SK-N-SH treated with all-trans-retinoic acid at 6 μM for 48 hours (cell line): Measurements from ENCODE around the gene CTBP1.

Experiments
- CSDC2 ChIP-seq: fragments of 250-450 bp; sonication (Bioruptor Pico); IDR thresholded peaks from 2 replicates; pipeline ENCODE4 v1.5.0; 2020; ENCODE audit warnings: mild to moderate bottlenecking, moderate library complexity
- GLIS3 ChIP-seq: fragments of 250-450 bp; sonication (Bioruptor Pico); IDR thresholded peaks from 2 replicates; pipeline ENCODE4 v1.5.0; 2020; ENCODE audit warnings: mild to moderate bottlenecking, moderate library complexity
- RARB ChIP-seq: fragments of 250-450 bp; sonication (Bioruptor Pico); IDR thresholded peaks from 2 replicates; pipeline ENCODE4 v1.8.0; 2021; ENCODE audit warnings: mild to moderate bottlenecking, moderate library complexity
- TCF4 ChIP-seq: fragments of 250-450 bp; sonication (Bioruptor Pico); IDR thresholded peaks from 2 replicates; pipeline ENCODE4 v1.8.0; 2021; ENCODE audit warnings: mild to moderate bottlenecking, moderate library complexity, borderline replicate concordance
- ZC3H10 ChIP-seq: fragments of 250-450 bp; sonication (Bioruptor Pico); IDR thresholded peaks from 2 replicates; pipeline ENCODE4 v1.5.1; 2021; ENCODE audit warnings: mild to moderate bottlenecking, moderate library complexity
- ZFP3 ChIP-seq: fragments of 250-450 bp; sonication (Bioruptor Pico); IDR thresholded peaks from 2 replicates; pipeline ENCODE4 v1.5.0; 2020; ENCODE audit warnings: mild to moderate bottlenecking, moderate library complexity
- ZFP30 ChIP-seq: fragments of 450-650 bp; formaldehyde crosslinking; IDR thresholded peaks from 2 replicates; pipeline ENCODE4 v1.5.0; 2022; ENCODE audit warnings: mild to moderate bottlenecking, moderate library complexity
- ZNF70 ChIP-seq: fragments of 450-650 bp; formaldehyde crosslinking; IDR thresholded peaks from 2 replicates; pipeline ENCODE4 v1.5.0; 2020; ENCODE audit warnings: mild to moderate bottlenecking, moderate library complexity
- TF ChIP-seq, protein P1 (sequence below): fragments of 250-450 bp; sonication (Bioruptor Pico); IDR thresholded peaks from 2 replicates; pipeline ENCODE4 v1.5.1; 2020; ENCODE audit warnings: low read depth, mild to moderate bottlenecking, moderate library complexity
- TF ChIP-seq, protein P2 (sequence below): fragments of 250-450 bp; sonication (Bioruptor Pico); IDR thresholded peaks from 2 replicates; pipeline ENCODE4 v1.8.0; 2020; ENCODE audit warnings: mild to moderate bottlenecking, moderate library complexity, borderline replicate concordance
- TF ChIP-seq, protein P3 (sequence below): fragments of 250-450 bp; sonication (Bioruptor Pico); IDR thresholded peaks from 2 replicates; pipeline ENCODE4 v1.5.1; 2021; ENCODE audit warnings: mild to moderate bottlenecking, moderate library complexity

DNA sequence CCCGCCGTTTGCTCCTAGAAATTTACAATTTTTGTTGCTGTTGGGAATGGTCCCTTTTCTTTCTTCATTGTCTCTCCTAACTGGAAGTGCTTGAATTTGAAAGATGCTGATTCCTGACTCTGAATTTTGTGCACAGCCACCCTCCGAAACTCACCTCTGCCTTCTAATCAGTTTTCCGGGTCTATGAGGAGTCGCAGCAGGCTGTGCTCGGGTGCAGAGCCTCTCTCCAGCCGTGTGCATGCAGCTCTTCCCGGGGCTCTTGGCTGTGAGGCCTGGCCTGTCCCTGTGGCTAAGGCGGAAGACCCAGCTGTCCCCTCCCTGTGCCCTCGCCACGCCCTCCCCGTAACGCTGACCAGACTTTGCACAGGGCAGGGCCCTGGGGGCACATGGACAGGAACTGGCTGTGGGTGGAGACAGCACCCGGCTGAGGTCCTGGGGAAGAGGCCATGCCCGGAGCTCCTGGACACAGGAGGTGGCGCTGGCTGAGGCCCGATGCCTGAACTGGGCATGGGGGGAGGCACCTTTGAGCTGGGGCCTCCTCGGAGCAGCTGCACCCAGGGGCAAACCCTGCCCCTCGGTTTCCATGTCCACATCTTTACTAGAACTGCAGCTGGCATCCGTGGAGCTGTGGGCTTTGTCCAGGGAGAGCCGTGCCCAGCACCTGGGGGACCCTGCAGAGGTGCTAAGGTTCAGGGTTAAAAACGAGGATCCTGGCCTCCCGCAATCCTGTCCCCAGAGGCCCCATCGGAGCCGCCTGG lies 43.9 kb downstream of the CTBP1 start:
- TF ChIP-seq ZFP3 (no peak), RARB (no peak), ZFP30 (CRISPR knock-in tag) (no peak), ZNF70 (CRISPR knock-in tag) (no peak), ZC3H10 (CRISPR knock-in tag) (no peak), GLIS3 (CRISPR knock-in tag) (no peak), CSDC2 (CRISPR knock-in tag) (no peak), TCF4 (no peak)
- TF ChIP-seq, protein P1, sequence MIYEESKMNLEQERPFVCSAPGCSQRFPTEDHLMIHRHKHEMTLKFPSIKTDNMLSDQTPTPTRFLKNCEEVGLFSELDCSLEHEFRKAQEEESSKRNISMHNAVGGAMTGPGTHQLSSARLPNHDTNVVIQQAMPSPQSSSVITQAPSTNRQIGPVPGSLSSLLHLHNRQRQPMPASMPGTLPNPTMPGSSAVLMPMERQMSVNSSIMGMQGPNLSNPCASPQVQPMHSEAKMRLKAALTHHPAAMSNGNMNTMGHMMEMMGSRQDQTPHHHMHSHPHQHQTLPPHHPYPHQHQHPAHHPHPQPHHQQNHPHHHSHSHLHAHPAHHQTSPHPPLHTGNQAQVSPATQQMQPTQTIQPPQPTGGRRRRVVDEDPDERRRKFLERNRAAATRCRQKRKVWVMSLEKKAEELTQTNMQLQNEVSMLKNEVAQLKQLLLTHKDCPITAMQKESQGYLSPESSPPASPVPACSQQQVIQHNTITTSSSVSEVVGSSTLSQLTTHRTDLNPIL, result no peak
- TF ChIP-seq, protein P2, sequence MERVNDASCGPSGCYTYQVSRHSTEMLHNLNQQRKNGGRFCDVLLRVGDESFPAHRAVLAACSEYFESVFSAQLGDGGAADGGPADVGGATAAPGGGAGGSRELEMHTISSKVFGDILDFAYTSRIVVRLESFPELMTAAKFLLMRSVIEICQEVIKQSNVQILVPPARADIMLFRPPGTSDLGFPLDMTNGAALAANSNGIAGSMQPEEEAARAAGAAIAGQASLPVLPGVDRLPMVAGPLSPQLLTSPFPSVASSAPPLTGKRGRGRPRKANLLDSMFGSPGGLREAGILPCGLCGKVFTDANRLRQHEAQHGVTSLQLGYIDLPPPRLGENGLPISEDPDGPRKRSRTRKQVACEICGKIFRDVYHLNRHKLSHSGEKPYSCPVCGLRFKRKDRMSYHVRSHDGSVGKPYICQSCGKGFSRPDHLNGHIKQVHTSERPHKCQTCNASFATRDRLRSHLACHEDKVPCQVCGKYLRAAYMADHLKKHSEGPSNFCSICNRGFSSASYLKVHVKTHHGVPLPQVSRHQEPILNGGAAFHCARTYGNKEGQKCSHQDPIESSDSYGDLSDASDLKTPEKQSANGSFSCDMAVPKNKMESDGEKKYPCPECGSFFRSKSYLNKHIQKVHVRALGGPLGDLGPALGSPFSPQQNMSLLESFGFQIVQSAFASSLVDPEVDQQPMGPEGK, result no peak
- TF ChIP-seq, protein P3, sequence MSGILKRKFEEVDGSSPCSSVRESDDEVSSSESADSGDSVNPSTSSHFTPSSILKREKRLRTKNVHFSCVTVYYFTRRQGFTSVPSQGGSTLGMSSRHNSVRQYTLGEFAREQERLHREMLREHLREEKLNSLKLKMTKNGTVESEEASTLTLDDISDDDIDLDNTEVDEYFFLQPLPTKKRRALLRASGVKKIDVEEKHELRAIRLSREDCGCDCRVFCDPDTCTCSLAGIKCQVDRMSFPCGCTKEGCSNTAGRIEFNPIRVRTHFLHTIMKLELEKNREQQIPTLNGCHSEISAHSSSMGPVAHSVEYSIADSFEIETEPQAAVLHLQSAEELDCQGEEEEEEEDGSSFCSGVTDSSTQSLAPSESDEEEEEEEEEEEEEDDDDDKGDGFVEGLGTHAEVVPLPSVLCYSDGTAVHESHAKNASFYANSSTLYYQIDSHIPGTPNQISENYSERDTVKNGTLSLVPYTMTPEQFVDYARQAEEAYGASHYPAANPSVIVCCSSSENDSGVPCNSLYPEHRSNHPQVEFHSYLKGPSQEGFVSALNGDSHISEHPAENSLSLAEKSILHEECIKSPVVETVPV (CRISPR knock-in tag), result no peak
